Tibial artery (tissue), 4 donors: Measurements from ENCODE around the gene BANK1.

Experiments
- DNase-seq, 2 donors: peaks; one replicate each; pipeline ENCODE4 v3.0.0-alpha.2; 2019
- H3K27ac ChIP-seq, 2 donors: fragments of 200-600 bp; sonication (generic) in 1 of 2; 1 replicate in 1 of 2; 2 replicates in 1 of 2; pipeline ENCODE4 v1.5.1; 2018 to 2019; ENCODE audit warnings: mild to moderate bottlenecking in 1 of 2
- H3K27me3 ChIP-seq, 2 donors: fragments of 200-600 bp; sonication (generic) in 1 of 2; one replicate each; pipeline versions ENCODE4 v1.5.1 to v1.6.0; 2016 to 2019
- H3K36me3 ChIP-seq, 3 donors: fragments of 200-600 bp; sonication (generic) in 2 of 3; one replicate each; pipeline ENCODE4 v1.5.1; 2016 to 2019; ENCODE audit warnings: mild to moderate bottlenecking in 2 of 3
- H3K4me1 ChIP-seq, 4 donors: fragments of 200-600 bp; sonication (generic) in 2 of 4; 1 replicate in 3 of 4; 2 replicates in 1 of 4; pipeline ENCODE4 v1.5.1; 2016 to 2019
- H3K4me3 ChIP-seq, 2 donors: fragments of 200-600 bp; sonication (generic) in 1 of 2; 1 replicate in 1 of 2; 2 replicates in 1 of 2; pipeline ENCODE4 v1.5.1; 2018 to 2019; ENCODE audit warnings: mild to moderate bottlenecking in 2 of 2
- H3K9me3 ChIP-seq, 3 donors: fragments of 200-600 bp; sonication (generic) in 1 of 3; one replicate each; pipeline ENCODE4 v1.5.1; 2016 to 2019
- CTCF ChIP-seq, 2 experiments: fragments of 200-600 bp in 1 of 2; fragments of 450-650 bp in 1 of 2; IDR thresholded peaks; one replicate each; pipeline ENCODE4 v1.5.1; 2017 to 2019; ENCODE audit warnings: antibody characterized with exemption in 2 of 2, mild to moderate bottlenecking in 1 of 2, moderate library complexity in 1 of 2
- intact Hi-C: fragments of 100-400 bp; cut with DNase I; formaldehyde crosslinking; loops from one replicate; pipeline ENCODE4 v1.15.0; 2023; ENCODE audit warnings: low total_unique reads

Gene BANK1

DNA sequence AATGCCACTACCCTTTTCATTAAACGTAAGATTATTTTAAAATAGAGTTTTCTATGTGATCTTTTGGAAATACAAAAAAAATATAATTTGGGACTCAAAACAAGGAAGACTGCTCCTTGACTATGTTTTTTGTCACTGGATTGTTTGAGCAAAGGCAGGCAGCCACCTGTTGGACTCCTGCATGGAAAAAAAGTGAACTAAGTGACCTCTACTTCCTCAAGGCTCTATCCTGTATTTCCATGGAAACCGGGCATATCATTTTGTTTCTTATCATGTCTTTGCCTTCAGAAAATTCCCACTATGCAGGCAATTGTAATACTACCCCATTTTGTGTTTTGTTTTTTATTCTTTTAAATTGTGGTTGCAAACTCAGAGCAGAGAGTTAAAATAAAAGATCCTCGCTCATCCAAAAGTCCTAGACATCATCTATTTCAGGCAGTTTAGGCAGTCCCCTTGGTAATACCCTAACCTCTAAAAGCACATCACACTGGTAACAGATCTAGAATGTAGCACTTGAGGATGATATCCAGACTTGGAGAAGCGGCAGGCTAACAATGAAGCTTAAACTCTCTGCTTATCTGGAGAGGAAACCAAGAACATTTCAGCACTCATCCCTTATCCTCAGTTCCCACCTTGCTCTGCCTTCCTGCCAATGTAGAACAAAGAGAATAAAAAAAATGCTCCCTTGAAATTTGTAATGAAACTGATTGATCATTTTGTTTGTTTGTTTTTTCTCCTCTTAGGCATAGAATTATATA is 165.7 kb downstream of the BANK1 start:
- H3K27ac ChIP-seq: no peak overlapping the region
- H3K9me3 ChIP-seq: no peaks in the 10 kb centered on the region
- no peak overlapping the region for H3K4me3 ChIP-seq
- intact Hi-C loops: no loop called here
- peaks cover 0 to 7% (median 0%) of the 10 kb centered on the region in 4 donors for H3K4me1 ChIP-seq
- TF ChIP-seq CTCF (IDR thresholded peaks at IDR 0.05): no peak
- no peak for DNase-seq
- no peaks in the 10 kb centered on the region for H3K36me3 ChIP-seq
- no peaks in the 10 kb centered on the region for H3K27me3 ChIP-seq

- no peak for TF ChIP-seq CTCF (IDR thresholded peaks at IDR 0.05)
- H3K4me1 ChIP-seq: peaks cover 0 to 5% (median 0%) of the 10 kb centered on the region in 4 donors
- no peak for DNase-seq
- no peaks in the 10 kb centered on the region for H3K36me3 ChIP-seq
- no peaks in the 10 kb centered on the region for H3K9me3 ChIP-seq
- intact Hi-C loops: no loop called here
- H3K27ac ChIP-seq: no peak overlapping the region
- no peaks in the 10 kb centered on the region for H3K27me3 ChIP-seq
- H3K4me3 ChIP-seq: no peak overlapping the region
Observed at GRCh38 chr4:101958547-101958946, 168.0 kb downstream of the BANK1 start.

DNA sequence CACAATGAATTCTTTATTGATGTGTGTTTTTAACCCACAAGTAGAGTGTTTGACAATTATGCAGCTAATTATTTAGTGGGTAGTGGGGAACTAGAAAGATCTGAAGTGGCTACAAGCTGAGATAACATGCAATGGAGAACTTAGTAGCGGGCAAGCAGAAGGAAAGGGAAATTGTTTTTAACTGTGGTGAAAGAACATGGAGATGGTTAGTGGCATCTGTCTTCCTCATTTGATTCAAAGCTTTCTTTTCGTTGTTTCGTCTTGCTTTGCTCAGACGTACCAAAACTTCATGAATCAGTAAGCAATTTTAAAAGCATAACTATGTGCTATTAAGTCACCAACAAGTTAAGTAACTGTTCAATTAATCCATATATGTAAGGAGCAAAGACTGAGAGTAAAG is 169.9 kb downstream of the BANK1 start:
- no peaks in the 10 kb centered on the region for H3K4me1 ChIP-seq
- intact Hi-C loops: no loop called here
- H3K27ac ChIP-seq: no peak overlapping the region
- H3K36me3 ChIP-seq: no peaks in the 10 kb centered on the region
- no peaks in the 10 kb centered on the region for H3K9me3 ChIP-seq
- H3K4me3 ChIP-seq: no peak overlapping the region
- TF ChIP-seq CTCF (IDR thresholded peaks at IDR 0.05): no peak
- H3K27me3 ChIP-seq: no peaks in the 10 kb centered on the region
- no peak for DNase-seq

GRCh38 chr4:101961144-101961543 is 170.6 kb downstream of the BANK1 start:
- no peak for DNase-seq
- no peak for TF ChIP-seq CTCF (IDR thresholded peaks at IDR 0.05)
- Histone ChIP-seq H3K9me3 (no peaks in the 10 kb centered on the region), H3K4me3 (no peak overlapping the region), H3K4me1 (no peaks in the 10 kb centered on the region), H3K36me3 (no peaks in the 10 kb centered on the region), H3K27ac (no peak overlapping the region), H3K27me3 (no peaks in the 10 kb centered on the region)
- intact Hi-C loops: no loop called here

GRCh38 chr4:101967697-101968346 is 177.3 kb downstream of the BANK1 start:
- Histone ChIP-seq H3K27ac (no peak overlapping the region), H3K9me3 (no peaks in the 10 kb centered on the region), H3K27me3 (no peaks in the 10 kb centered on the region), H3K36me3 (no peaks in the 10 kb centered on the region), H3K4me3 (no peak overlapping the region), H3K4me1 (no peaks in the 10 kb centered on the region)
- no peak for DNase-seq
- intact Hi-C loops: no loop called here
- no peak for TF ChIP-seq CTCF (IDR thresholded peaks at IDR 0.05)
